GM12892 (cell line): ENCODE results near the gene ADAMTSL3.

Experiments used
- POLR2A ChIP-seq: IDR thresholded peaks from 2 replicates; pipeline ENCODE4 v1.6.1; 2011; ENCODE audit warnings: low read depth, low read length, control low read depth
- POLR2AphosphoS5 ChIP-seq: IDR thresholded peaks from 2 replicates; pipeline ENCODE4 v1.6.1; 2011; ENCODE audit warnings: low read depth, low read length, control low read depth
- TAF1 ChIP-seq: IDR thresholded peaks from 2 replicates; pipeline ENCODE4 v1.6.1; 2011; ENCODE audit warnings: low read depth, mild to moderate bottlenecking, control low read depth, low read length, borderline replicate concordance

GRCh38 chr15:83984601-83985000 lies 330.7 kb downstream of the ADAMTSL3 start:
- TF ChIP-seq POLR2A (no peak), POLR2AphosphoS5 (no peak), TAF1 (no peak)
